ENCODE data around the gene CDH13.

- no peak for TF ChIP-seq CTCF (conservative IDR thresholded peaks at IDR 0.05; ENCODE audit: low read depth, low read length)
- no peak for TF ChIP-seq EZH2 (IDR thresholded peaks at IDR 0.05; ENCODE audit: borderline replicate concordance, low read depth, low read length, poor library complexity, severe bottlenecking)
Measured at GRCh38 chr16:82716361-82716855, 89.6 kb downstream of the CDH13 start.

All from A673 (cell line).